GM12878 (cell line): ENCODE data around the gene RELT.

Source experiments
- EP300 ChIP-seq, 2 experiments: fragments of 150-350 bp in 1 of 2; IDR thresholded peaks; 2 replicates each; pipeline ENCODE4 v1.6.1; 2011 to 2012; ENCODE audit warnings: low read depth in 2 of 2, low read length in 2 of 2, borderline replicate concordance in 1 of 2, improper control_type of control experiment in 1 of 2, inconsistent platforms in 1 of 2; ENCODE audit not compliant: control insufficient read depth in 1 of 2
- POLR2A ChIP-seq: IDR thresholded peaks from 2 replicates; pipeline ENCODE4 v1.6.1; 2011; ENCODE audit warnings: low read depth, mild to moderate bottlenecking, low read length
- POLR2AphosphoS5 ChIP-seq: IDR thresholded peaks from 2 replicates; pipeline ENCODE4 v1.6.1; 2011; ENCODE audit warnings: mild to moderate bottlenecking, low read length, inconsistent platforms
- RAD21 ChIP-seq: IDR thresholded peaks from 2 replicates; pipeline ENCODE4 v1.6.1; 2011; ENCODE audit warnings: mild to moderate bottlenecking, low read depth, low read length, moderate library complexity; ENCODE audit not compliant: insufficient read depth
- RUNX3 ChIP-seq: IDR thresholded peaks from 2 replicates; pipeline ENCODE4 v1.6.1; 2012; ENCODE audit warnings: low read length, inconsistent platforms
- SMAD1 ChIP-seq: fragments of 450-650 bp; IDR thresholded peaks from 2 replicates; pipeline ENCODE4 v1.6.1; 2018; ENCODE audit warnings: mild to moderate bottlenecking, low read depth; ENCODE audit not compliant: partially characterized antibody
- TF ChIP-seq, protein P1 (sequence below), 3 experiments: IDR thresholded peaks in 2 of 3; conservative IDR thresholded peaks in 1 of 3; 2 replicates each; pipeline ENCODE4 v1.5.1; 2011; ENCODE audit warnings: low read depth in 3 of 3, low read length in 3 of 3, mild to moderate bottlenecking in 3 of 3, control low read depth in 2 of 3, moderate library complexity in 2 of 3, inconsistent platforms in 1 of 3, mixed read lengths in 1 of 3; ENCODE audit not compliant: control insufficient read depth in 2 of 3, insufficient read depth in 1 of 3; ENCODE audit errors: extremely low read depth in 1 of 3
- TF ChIP-seq, protein P2 (sequence below): fragments of 450-650 bp; IDR thresholded peaks from 2 replicates; pipeline ENCODE4 v1.6.1; 2016; ENCODE audit warnings: mild to moderate bottlenecking, moderate library complexity, borderline replicate concordance
- TF ChIP-seq, protein P3 (sequence below): IDR thresholded peaks from 2 replicates; pipeline ENCODE4 v1.6.1; 2011; ENCODE audit warnings: mild to moderate bottlenecking, low read depth, low read length, moderate library complexity; ENCODE audit not compliant: insufficient replicate concordance
- TF ChIP-seq, protein P4 (sequence below): IDR thresholded peaks from 2 replicates; pipeline ENCODE4 v1.6.1; 2012; ENCODE audit warnings: mild to moderate bottlenecking, low read depth, low read length
- TF ChIP-seq, protein P5 (sequence below): IDR thresholded peaks from 2 replicates; pipeline ENCODE4 v1.6.1; 2012; ENCODE audit warnings: low read depth, low read length, improper control_type of control experiment

DNA sequence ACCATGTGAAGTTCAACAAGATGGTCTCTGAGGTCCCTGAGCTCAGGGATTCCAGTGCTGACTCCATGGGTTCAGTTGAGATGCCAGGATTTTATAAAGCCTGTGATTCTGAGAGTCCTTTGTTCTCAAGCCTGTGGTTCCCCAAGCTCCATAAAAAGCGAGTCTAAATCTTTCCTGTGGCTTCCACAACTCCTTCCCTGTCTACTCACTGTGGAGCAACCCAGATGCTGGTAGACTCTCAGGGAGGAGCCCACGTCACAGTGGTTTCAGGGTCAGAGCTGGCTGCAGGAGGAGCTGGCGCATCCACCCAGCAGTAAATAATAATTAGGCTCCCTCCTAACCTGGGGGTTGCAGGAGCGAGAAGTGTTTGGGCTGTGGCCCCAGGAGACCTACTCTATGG is 2.0 kb upstream of the RELT start:
- no peak for TF ChIP-seq RUNX3
- no peak for TF ChIP-seq POLR2AphosphoS5
- TF ChIP-seq RAD21 = no peak
- TF ChIP-seq, protein P1, sequence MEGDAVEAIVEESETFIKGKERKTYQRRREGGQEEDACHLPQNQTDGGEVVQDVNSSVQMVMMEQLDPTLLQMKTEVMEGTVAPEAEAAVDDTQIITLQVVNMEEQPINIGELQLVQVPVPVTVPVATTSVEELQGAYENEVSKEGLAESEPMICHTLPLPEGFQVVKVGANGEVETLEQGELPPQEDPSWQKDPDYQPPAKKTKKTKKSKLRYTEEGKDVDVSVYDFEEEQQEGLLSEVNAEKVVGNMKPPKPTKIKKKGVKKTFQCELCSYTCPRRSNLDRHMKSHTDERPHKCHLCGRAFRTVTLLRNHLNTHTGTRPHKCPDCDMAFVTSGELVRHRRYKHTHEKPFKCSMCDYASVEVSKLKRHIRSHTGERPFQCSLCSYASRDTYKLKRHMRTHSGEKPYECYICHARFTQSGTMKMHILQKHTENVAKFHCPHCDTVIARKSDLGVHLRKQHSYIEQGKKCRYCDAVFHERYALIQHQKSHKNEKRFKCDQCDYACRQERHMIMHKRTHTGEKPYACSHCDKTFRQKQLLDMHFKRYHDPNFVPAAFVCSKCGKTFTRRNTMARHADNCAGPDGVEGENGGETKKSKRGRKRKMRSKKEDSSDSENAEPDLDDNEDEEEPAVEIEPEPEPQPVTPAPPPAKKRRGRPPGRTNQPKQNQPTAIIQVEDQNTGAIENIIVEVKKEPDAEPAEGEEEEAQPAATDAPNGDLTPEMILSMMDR (IDR thresholded peaks at IDR 0.05 in 2 of 3, conservative IDR thresholded peaks at IDR 0.05 in 1 of 3; ENCODE audit: control insufficient read depth in 2 of 3, extremely low read depth in 1 of 3, insufficient read depth in 1 of 3, low read depth in 3 of 3, low read length in 3 of 3) = no peak
- TF ChIP-seq EP300 (IDR thresholded peaks at IDR 0.05; ENCODE audit: borderline replicate concordance in 1 of 2, control insufficient read depth in 1 of 2, low read depth in 2 of 2, low read length in 2 of 2) = no peak
- TF ChIP-seq, protein P2, sequence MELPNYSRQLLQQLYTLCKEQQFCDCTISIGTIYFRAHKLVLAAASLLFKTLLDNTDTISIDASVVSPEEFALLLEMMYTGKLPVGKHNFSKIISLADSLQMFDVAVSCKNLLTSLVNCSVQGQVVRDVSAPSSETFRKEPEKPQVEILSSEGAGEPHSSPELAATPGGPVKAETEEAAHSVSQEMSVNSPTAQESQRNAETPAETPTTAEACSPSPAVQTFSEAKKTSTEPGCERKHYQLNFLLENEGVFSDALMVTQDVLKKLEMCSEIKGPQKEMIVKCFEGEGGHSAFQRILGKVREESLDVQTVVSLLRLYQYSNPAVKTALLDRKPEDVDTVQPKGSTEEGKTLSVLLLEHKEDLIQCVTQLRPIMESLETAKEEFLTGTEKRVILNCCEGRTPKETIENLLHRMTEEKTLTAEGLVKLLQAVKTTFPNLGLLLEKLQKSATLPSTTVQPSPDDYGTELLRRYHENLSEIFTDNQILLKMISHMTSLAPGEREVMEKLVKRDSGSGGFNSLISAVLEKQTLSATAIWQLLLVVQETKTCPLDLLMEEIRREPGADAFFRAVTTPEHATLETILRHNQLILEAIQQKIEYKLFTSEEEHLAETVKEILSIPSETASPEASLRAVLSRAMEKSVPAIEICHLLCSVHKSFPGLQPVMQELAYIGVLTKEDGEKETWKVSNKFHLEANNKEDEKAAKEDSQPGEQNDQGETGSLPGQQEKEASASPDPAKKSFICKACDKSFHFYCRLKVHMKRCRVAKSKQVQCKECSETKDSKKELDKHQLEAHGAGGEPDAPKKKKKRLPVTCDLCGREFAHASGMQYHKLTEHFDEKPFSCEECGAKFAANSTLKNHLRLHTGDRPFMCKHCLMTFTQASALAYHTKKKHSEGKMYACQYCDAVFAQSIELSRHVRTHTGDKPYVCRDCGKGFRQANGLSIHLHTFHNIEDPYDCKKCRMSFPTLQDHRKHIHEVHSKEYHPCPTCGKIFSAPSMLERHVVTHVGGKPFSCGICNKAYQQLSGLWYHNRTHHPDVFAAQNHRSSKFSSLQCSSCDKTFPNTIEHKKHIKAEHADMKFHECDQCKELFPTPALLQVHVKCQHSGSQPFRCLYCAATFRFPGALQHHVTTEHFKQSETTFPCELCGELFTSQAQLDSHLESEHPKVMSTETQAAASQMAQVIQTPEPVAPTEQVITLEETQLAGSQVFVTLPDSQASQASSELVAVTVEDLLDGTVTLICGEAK = no peak
- TF ChIP-seq POLR2A = no peak
- TF ChIP-seq, protein P3, sequence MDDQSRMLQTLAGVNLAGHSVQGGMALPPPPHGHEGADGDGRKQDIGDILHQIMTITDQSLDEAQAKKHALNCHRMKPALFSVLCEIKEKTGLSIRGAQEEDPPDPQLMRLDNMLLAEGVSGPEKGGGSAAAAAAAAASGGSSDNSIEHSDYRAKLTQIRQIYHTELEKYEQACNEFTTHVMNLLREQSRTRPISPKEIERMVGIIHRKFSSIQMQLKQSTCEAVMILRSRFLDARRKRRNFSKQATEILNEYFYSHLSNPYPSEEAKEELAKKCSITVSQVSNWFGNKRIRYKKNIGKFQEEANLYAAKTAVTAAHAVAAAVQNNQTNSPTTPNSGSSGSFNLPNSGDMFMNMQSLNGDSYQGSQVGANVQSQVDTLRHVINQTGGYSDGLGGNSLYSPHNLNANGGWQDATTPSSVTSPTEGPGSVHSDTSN = no peak
- TF ChIP-seq, protein P4, sequence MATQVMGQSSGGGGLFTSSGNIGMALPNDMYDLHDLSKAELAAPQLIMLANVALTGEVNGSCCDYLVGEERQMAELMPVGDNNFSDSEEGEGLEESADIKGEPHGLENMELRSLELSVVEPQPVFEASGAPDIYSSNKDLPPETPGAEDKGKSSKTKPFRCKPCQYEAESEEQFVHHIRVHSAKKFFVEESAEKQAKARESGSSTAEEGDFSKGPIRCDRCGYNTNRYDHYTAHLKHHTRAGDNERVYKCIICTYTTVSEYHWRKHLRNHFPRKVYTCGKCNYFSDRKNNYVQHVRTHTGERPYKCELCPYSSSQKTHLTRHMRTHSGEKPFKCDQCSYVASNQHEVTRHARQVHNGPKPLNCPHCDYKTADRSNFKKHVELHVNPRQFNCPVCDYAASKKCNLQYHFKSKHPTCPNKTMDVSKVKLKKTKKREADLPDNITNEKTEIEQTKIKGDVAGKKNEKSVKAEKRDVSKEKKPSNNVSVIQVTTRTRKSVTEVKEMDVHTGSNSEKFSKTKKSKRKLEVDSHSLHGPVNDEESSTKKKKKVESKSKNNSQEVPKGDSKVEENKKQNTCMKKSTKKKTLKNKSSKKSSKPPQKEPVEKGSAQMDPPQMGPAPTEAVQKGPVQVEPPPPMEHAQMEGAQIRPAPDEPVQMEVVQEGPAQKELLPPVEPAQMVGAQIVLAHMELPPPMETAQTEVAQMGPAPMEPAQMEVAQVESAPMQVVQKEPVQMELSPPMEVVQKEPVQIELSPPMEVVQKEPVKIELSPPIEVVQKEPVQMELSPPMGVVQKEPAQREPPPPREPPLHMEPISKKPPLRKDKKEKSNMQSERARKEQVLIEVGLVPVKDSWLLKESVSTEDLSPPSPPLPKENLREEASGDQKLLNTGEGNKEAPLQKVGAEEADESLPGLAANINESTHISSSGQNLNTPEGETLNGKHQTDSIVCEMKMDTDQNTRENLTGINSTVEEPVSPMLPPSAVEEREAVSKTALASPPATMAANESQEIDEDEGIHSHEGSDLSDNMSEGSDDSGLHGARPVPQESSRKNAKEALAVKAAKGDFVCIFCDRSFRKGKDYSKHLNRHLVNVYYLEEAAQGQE = no peak
- no peak for TF ChIP-seq SMAD1
- TF ChIP-seq, protein P5, sequence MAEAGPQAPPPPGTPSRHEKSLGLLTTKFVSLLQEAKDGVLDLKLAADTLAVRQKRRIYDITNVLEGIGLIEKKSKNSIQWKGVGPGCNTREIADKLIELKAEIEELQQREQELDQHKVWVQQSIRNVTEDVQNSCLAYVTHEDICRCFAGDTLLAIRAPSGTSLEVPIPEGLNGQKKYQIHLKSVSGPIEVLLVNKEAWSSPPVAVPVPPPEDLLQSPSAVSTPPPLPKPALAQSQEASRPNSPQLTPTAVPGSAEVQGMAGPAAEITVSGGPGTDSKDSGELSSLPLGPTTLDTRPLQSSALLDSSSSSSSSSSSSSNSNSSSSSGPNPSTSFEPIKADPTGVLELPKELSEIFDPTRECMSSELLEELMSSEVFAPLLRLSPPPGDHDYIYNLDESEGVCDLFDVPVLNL = no peak
